Measurements from ENCODE around the gene AMPD1. TPM values are rescaled to one million over a fixed set of nuclear protein-coding genes. Genes with fewer than 3 reads are reported as not detected.

AMPD1 gene
- total RNA-seq, 2 experiments from 2014 or later = 0.23 TPM; not detected in 1

DNA sequence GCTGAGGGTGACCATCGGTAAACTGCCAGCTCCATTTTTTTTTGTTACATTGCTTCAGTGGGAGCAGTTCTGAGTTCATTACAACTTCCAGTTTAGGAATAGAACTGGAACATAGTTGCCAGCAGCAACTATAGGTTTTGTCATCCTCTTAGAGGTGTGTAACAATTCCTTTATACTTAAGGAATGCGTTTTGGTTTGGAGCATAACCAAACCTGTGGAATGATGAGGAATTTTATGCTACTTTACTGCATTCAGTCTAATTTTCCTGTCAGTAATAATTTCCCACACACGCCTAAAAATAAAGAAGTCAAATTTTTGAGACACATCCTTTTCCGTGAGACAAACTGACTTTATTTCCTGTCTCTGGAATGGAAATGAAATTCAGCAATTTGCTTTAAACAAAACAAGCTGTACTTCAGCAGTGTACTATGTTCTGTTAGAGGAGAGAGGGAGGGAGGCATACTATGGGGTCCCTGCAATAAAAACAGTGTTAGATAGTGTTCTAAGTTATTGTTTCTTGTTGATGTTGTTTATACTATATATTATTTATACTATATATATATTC, 4.8 kb upstream of the AMPD1 start:
- Mint-ChIP-seq H3K9me3 (ENCODE audit: low read depth) (no peaks in the 10 kb centered on the region), H3K4me1 (no peaks in the 10 kb centered on the region), H3K4me3 (no peak overlapping the region), H3K36me3 (ENCODE audit: low read depth) (no peaks in the 10 kb centered on the region), H3K27ac (no peak overlapping the region), H3K27me3 (peaks cover 5% of the 10 kb centered on the region)
- CTCF ChIA-PET = interaction anchor here (0.6 kb wide), 1 partner anchor 99 kb away, joined by 3 read pairs; no protein-coding TSS in a partner anchor
- intact Hi-C loops (cut with DNase I, micrococcal nuclease) = no loop called here
- POLR2A ChIA-PET = interaction anchor here (0.6 kb wide), 1 partner anchor 1004 kb away, joined by 3 read pairs; no protein-coding TSS in a partner anchor
- ATAC-seq = no peak
- no peak for DNase-seq

DNA sequence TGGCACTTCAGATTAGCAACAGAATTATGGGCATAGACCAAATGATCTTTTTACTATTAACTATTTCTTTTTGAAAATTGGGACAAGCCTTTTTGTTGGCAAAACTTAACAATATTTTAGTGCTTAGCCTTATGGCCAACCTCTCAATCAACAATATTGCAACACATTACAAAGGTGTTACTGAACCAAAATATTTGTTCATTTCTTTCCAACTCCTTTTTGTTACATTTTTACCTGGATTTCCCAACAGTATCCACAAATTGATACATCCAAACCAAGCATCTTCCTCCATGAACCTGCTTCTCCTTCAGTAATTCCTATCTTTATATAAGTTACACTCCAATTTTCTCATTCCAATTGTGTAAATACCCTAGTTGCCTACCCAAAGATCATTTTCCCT, 1.5 kb upstream of the AMPD1 start:
- Mint-ChIP-seq H3K27ac (no peak overlapping the region), H3K36me3 (ENCODE audit: low read depth) (no peaks in the 10 kb centered on the region), H3K9me3 (ENCODE audit: low read depth) (no peaks in the 10 kb centered on the region), H3K27me3 (peaks cover 5% of the 10 kb centered on the region), H3K4me1 (no peaks in the 10 kb centered on the region), H3K4me3 (no peak overlapping the region)
- no peak for ATAC-seq
- intact Hi-C loops (cut with DNase I, micrococcal nuclease) = no loop called here
- CTCF ChIA-PET = no interaction called here
- POLR2A ChIA-PET = no interaction called here
- no peak for DNase-seq

DNA sequence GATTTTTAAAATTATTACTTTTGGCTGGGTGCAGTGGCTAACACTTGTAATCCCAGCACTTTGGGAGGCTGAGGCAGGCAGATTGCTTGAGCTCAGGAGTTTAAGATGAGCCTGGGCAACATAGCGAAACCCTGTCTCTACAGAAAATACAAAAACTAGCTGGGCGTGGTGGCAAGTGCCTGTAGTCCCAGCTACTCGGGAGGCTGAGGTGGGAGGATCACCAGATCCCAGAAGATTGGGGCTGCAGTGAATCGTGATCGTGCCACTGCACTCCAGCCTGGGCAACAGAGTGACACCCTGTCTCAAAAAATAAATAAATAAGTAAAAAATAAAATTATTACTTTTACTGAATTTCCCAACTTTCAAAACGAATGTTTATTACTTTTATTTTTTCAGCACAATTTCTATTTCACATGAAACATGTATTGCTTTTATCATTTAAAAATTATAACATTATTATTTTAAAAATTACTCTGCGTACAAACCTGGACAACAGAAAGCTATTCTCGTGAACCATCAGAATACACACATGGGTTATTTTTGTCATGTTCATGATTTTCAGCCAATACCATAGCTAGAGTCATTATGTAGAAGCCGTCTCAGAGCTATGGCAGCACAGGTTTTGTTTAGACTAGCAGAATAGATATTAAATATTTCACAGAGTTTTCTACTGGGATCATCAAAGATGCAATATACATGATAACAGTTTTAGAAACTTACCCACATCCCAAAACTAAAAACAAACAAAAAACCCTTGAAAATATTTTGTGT, 621 bp downstream of the AMPD1 start:
- no peaks in the 10 kb centered on the region for H3K4me1 Mint-ChIP-seq
- no peak overlapping the region for H3K27ac Mint-ChIP-seq
- POLR2A ChIA-PET = no interaction called here
- no peak for DNase-seq
- ATAC-seq = no peak
- intact Hi-C loops (cut with DNase I, micrococcal nuclease) = no loop called here
- no peak overlapping the region for H3K4me3 Mint-ChIP-seq
- peaks cover 7% of the 10 kb centered on the region for H3K27me3 Mint-ChIP-seq
- CTCF ChIA-PET = interaction anchor here (0.8 to 1.7 kb wide), 2 partner anchors 21 to 74 kb away, joined by 3 to 5 read pairs; partner anchors contain the start of gene NRAS
- H3K36me3 Mint-ChIP-seq (ENCODE audit: low read depth) = no peaks in the 10 kb centered on the region
- no peaks in the 10 kb centered on the region for H3K9me3 Mint-ChIP-seq (ENCODE audit: low read depth)

DNA sequence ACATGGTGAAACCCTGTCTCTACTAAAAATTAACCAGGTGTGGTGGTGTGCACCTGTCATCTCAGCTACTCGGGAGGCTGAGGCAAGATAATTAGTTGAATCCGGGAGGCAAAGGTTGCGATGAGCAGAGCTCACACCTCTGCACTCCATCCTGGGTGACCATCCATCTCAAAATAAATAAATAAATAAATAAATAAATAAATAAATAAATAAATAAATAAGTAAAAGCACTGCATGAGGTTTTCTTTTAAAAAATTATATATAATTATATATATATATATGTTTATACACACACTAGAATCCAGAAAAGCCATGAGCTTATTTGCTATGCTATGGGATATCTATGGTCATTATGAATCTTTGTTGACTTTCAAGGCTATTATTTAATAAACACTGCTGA, 2.4 kb downstream of the AMPD1 start:
- H3K4me1 Mint-ChIP-seq = no peaks in the 10 kb centered on the region
- ChIA-PET POLR2A (interaction anchor here (0.9 kb wide), 1 partner anchor 23 kb away, joined by 4 read pairs; the partner anchor contains the start of gene DENND2C), CTCF (interaction anchor here (1.0 to 1.1 kb wide), 2 partner anchors 9 to 360 kb away, joined by 3 to 4 read pairs; no protein-coding TSS in a partner anchor)

DNA sequence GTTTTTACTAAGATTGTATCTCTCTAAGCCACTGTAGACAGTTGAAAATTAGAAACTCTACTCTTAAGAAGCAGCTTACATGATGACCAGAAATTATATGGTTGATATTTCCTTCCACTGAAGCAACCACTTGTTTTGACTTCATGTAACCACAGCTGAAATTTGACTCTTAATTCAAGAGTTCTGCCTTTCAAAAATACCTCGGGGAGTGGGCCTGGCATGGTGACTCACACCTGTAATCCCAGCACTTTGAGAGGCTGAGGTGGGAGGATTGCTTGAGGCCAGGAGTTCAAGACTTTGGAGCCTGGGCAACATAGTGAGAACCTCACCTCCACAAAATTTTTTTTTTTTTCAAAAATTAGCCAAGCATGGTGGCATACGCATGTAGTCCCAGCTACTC, 4.3 kb downstream of the AMPD1 start:
- H3K9me3 Mint-ChIP-seq (ENCODE audit: low read depth) = no peaks in the 10 kb centered on the region

More for the DNA sequence above, 2.4 kb downstream of the AMPD1 start:
- ATAC-seq (no peak), DNase-seq (no peak)
- Mint-ChIP-seq H3K9me3 (ENCODE audit: low read depth) (no peaks in the 10 kb centered on the region), H3K4me3 (no peak overlapping the region), H3K36me3 (ENCODE audit: low read depth) (no peaks in the 10 kb centered on the region), H3K27ac (no peak overlapping the region), H3K27me3 (peaks cover 13% of the 10 kb centered on the region)
- intact Hi-C loops (cut with DNase I, micrococcal nuclease) = no loop called here

DNA sequence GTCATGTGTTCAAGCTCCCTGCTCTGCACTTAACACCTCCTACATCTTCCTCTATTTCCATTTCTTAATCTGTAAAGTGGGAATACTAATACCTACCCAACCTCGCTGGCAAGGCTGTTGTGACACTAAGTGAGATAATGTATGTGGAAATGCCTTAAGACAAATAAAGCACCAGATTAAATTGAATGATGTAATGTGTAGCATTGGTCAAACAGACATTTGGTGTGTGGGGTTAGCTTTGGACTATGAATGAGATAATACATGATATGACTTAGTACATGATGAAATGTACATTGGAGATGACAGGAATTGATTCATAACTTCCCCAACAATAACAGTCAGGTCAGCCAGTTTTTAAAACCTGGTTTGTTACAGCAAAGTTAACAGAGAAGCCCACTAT, 5.2 kb downstream of the AMPD1 start:
- Mint-ChIP-seq H3K4me3 (no peak overlapping the region), H3K9me3 (ENCODE audit: low read depth) (no peaks in the 10 kb centered on the region), H3K36me3 (ENCODE audit: low read depth) (no peaks in the 10 kb centered on the region), H3K4me1 (no peaks in the 10 kb centered on the region), H3K27ac (no peak overlapping the region), H3K27me3 (peaks cover 25% of the 10 kb centered on the region)
- DNase-seq (no peak), ATAC-seq (no peak)
- CTCF ChIA-PET = interaction anchor here (1.2 kb wide), 1 partner anchor 14 kb away, joined by 3 read pairs; no protein-coding TSS in a partner anchor
- intact Hi-C loops (cut with DNase I, micrococcal nuclease) = no loop called here
- POLR2A ChIA-PET = no interaction called here

More for the DNA sequence above, 4.3 kb downstream of the AMPD1 start:
- Mint-ChIP-seq H3K36me3 (ENCODE audit: low read depth) (no peaks in the 10 kb centered on the region), H3K27ac (no peak overlapping the region), H3K4me3 (no peak overlapping the region), H3K4me1 (no peaks in the 10 kb centered on the region), H3K27me3 (peaks cover 22% of the 10 kb centered on the region)
- DNase-seq (no peak), ATAC-seq (no peak)
- intact Hi-C loops (cut with DNase I, micrococcal nuclease) = no loop called here
- CTCF ChIA-PET = interaction anchor here (0.6 kb wide), 1 partner anchor 33 kb away, joined by 3 read pairs; no protein-coding TSS in a partner anchor
- POLR2A ChIA-PET = no interaction called here

DNA sequence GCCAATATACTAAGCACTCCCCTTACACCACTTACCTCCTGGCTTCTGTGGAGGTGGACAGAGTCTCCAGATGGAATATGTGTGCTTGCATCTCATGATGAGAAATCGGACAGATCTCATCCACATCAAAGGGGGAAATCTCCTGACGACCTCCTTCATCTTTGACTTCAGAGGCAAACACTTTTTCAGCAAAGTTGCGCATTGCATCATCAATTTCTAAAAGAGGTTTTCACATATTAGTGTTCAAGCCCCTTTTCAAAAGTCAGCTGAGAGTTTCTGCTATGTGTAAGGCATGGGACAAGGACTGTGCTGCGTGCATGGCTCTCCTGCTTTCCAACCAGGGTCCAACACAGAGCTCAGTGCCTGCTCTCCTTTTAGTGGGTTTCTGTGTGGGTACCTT, 6.8 kb downstream of the AMPD1 start:
- H3K36me3 Mint-ChIP-seq (ENCODE audit: low read depth) = no peaks in the 10 kb centered on the region
- ChIA-PET POLR2A (no interaction called here), CTCF (no interaction called here)

DNA sequence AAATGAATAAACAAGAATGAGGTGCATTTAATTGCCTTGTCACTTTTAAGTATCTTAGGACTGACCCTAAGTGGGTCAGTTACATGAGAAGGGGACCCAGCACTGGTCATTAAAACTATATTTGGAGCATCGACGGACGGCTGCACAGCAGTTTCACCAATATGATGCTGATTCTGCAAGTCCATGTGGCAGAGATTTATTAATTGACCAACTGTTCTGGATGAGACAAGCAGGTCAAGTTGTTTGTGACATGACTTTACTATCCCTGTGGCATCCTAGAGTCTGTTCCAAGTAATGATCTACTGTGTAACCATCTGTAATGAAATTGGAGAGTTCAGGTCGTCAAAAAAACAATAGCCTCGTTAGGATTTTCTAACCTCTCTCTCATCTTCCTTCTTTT, 9.5 kb downstream of the AMPD1 start:
- DNase-seq (no peak), ATAC-seq (no peak)
- no peaks in the 10 kb centered on the region for H3K9me3 Mint-ChIP-seq (ENCODE audit: low read depth)
- intact Hi-C loops (cut with DNase I, micrococcal nuclease) = no loop called here
- H3K27ac Mint-ChIP-seq = no peak overlapping the region
- ChIA-PET POLR2A (no interaction called here), CTCF (no interaction called here)
- no peaks in the 10 kb centered on the region for H3K4me1 Mint-ChIP-seq
- H3K27me3 Mint-ChIP-seq = peaks cover 36% of the 10 kb centered on the region
- no peaks in the 10 kb centered on the region for H3K36me3 Mint-ChIP-seq (ENCODE audit: low read depth)
- H3K4me3 Mint-ChIP-seq = no peak overlapping the region

More for the DNA sequence above, 6.8 kb downstream of the AMPD1 start:
- H3K4me1 Mint-ChIP-seq = no peaks in the 10 kb centered on the region
- H3K9me3 Mint-ChIP-seq (ENCODE audit: low read depth) = no peaks in the 10 kb centered on the region
- H3K27me3 Mint-ChIP-seq = peaks cover 32% of the 10 kb centered on the region
- no peak overlapping the region for H3K27ac Mint-ChIP-seq
- no peak overlapping the region for H3K4me3 Mint-ChIP-seq
- intact Hi-C loops (cut with DNase I, micrococcal nuclease) = no loop called here
- DNase-seq = no peak
- ATAC-seq = no peak

DNA sequence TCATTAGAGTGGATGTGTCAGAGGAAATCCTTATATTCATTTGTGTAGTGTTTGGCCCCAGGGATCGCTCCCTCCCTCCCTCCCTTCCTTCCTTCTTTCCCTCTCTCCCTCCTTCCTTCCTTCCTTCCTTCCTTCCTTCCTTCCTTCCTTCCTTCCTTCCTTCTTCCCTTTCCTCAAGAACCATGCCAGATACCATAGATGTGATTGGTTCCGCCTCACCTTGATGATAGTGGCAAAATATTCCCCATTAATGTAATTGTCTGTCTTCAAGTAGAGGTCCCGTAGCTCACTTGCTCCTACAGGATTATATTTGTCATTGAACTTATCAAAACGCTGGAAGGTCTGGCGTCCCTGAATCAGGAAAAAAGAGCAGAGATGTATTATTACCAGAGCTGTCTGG, 17.7 kb downstream of the AMPD1 start:
- intact Hi-C loops (cut with DNase I, micrococcal nuclease) = no loop called here
- Mint-ChIP-seq H3K27me3 (peaks cover 19% of the 10 kb centered on the region), H3K36me3 (ENCODE audit: low read depth) (no peaks in the 10 kb centered on the region), H3K9me3 (ENCODE audit: low read depth) (no peaks in the 10 kb centered on the region), H3K4me3 (no peak overlapping the region), H3K27ac (no peak overlapping the region), H3K4me1 (no peaks in the 10 kb centered on the region)
- ChIA-PET CTCF (no interaction called here), POLR2A (no interaction called here)
- DNase-seq (no peak), ATAC-seq (no peak)

DNA sequence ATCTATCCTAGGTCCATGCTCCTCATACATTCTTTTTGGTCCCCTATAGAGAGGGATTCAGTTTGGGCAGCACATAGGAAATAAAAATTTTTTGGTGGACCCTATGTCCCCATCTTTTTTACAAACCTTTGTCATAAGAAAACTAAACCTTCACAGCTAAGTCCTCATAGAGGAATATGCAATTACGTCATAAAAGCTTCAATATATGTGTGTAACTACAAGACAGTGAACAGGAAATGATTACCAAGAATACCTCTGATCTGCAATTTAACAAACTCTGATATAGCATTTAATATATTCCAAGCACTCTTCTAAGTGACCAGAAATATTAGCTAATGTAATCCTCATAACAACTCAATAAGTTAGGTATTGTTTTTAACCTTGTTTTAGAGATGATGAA, 19.2 kb downstream of the AMPD1 start:
- intact Hi-C loops (cut with DNase I, micrococcal nuclease) = no loop called here
- POLR2A ChIA-PET = no interaction called here

DNA sequence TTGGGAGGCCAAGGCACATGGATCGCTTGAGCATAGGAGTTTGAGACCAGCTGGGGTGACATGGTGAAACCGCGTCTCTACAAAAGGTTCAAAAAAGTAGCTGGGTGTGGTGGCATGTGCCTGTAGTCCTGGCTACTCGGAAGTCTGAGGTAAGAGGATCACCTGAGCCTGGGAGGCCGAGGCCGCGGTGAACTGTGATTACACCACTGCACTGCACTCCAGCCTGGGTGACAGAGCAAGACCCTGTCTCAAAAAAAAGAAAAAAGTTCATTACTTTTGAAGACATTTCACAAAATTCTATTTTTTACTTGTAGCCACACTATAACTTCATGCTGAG, 23.4 kb downstream of the AMPD1 start:
- peaks cover 11% of the 10 kb centered on the region for H3K4me1 Mint-ChIP-seq
- DNase-seq = no peak
- ATAC-seq = no peak
- H3K9me3 Mint-ChIP-seq (ENCODE audit: low read depth) = no peaks in the 10 kb centered on the region
- no peaks in the 10 kb centered on the region for H3K36me3 Mint-ChIP-seq (ENCODE audit: low read depth)
- H3K4me3 Mint-ChIP-seq = no peak overlapping the region
- POLR2A ChIA-PET = interaction anchor here (0.6 kb wide), 1 partner anchor 1812 kb away, joined by 5 read pairs; no protein-coding TSS in a partner anchor
- peaks cover 17% of the 10 kb centered on the region for H3K27me3 Mint-ChIP-seq
- H3K27ac Mint-ChIP-seq = no peak overlapping the region
- CTCF ChIA-PET = interaction anchor here (0.6 to 1.0 kb wide), 2 partner anchors 11 to 929 kb away, joined by 3 to 4 read pairs; no protein-coding TSS in a partner anchor
- intact Hi-C loops (cut with DNase I, micrococcal nuclease) = loop anchor here (1.0 to 5.0 kb wide), 2 partner anchors 160 to 695 kb away; partner anchors contain the start of gene TRIM33 (in 1 of the 2)

More for the DNA sequence above, 19.2 kb downstream of the AMPD1 start:
- Mint-ChIP-seq H3K4me1 (no peaks in the 10 kb centered on the region), H3K36me3 (ENCODE audit: low read depth) (no peaks in the 10 kb centered on the region), H3K27me3 (peaks cover 20% of the 10 kb centered on the region), H3K27ac (no peak overlapping the region), H3K4me3 (no peak overlapping the region), H3K9me3 (ENCODE audit: low read depth) (no peaks in the 10 kb centered on the region)
- ATAC-seq = no peak
- no peak for DNase-seq
- CTCF ChIA-PET = interaction anchor here (0.7 to 0.8 kb wide), 3 partner anchors 14 to 635 kb away, joined by 3 read pairs; no protein-coding TSS in a partner anchor
